HCT116 (cell line): Measurements from ENCODE around the gene GPR27.

Experiments used
- ATF3 ChIP-seq: IDR thresholded peaks from 2 replicates; pipeline ENCODE4 v1.6.1; 2012
- CTCF ChIP-seq, 3 experiments: fragments of 200-600 bp in 1 of 3; sonication (generic) in 1 of 3; IDR thresholded peaks in 2 of 3; conservative IDR thresholded peaks in 1 of 3; 2 replicates each; pipeline ENCODE4 v1.5.1; 2012 to 2017; ENCODE audit warnings: low read depth in 2 of 3, low read length in 2 of 3, antibody characterized with exemption in 1 of 3, borderline replicate concordance in 1 of 3, control low read depth in 1 of 3, mild to moderate bottlenecking in 1 of 3, mixed read lengths in 1 of 3, mixed run types in 1 of 3, moderate library complexity in 1 of 3; ENCODE audit not compliant: insufficient read depth in 1 of 3
- POLR2A ChIP-seq: IDR thresholded peaks from 2 replicates; pipeline ENCODE4 v1.7.0; 2011; ENCODE audit warnings: borderline replicate concordance; ENCODE audit not compliant: insufficient read depth, insufficient read length; ENCODE audit errors: extremely low read depth
- POLR2AphosphoS5 ChIP-seq: IDR thresholded peaks from 2 replicates; pipeline ENCODE4 v1.6.1; 2011; ENCODE audit warnings: mild to moderate bottlenecking, low read depth, low read length, moderate library complexity
- RAD21 ChIP-seq: IDR thresholded peaks from 2 replicates; pipeline ENCODE4 v1.6.1; 2012; ENCODE audit warnings: low read depth, mild to moderate bottlenecking
- SP1 ChIP-seq: IDR thresholded peaks from 2 replicates; pipeline ENCODE4 v1.6.1; 2012; ENCODE audit warnings: low read depth
- YY1 ChIP-seq: IDR thresholded peaks from 2 replicates; pipeline ENCODE4 v1.6.1; 2011; ENCODE audit warnings: low read length, low read depth, moderate library complexity, mild to moderate bottlenecking; ENCODE audit not compliant: insufficient replicate concordance; ENCODE audit errors: extremely low read depth

GRCh38 chr3:71784914-71785531 is 31.4 kb downstream of the GPR27 start, which contains the start of gene PROK2:
- TF ChIP-seq CTCF (IDR thresholded peaks at IDR 0.05 in 2 of 3, conservative IDR thresholded peaks at IDR 0.05 in 1 of 3; ENCODE audit: borderline replicate concordance in 1 of 3, insufficient read depth in 1 of 3, low read depth in 2 of 3, low read length in 2 of 3) = no peak
- no peak for TF ChIP-seq POLR2AphosphoS5
- TF ChIP-seq POLR2A = no peak
- TF ChIP-seq RAD21 = no peak
- TF ChIP-seq SP1 = no peak
- no peak for TF ChIP-seq ATF3
- no peak for TF ChIP-seq YY1
